GM18508 (cell line): Measurements from ENCODE around the gene KIDINS220.

Experiments used
- ATAC-seq: cut with Tn5 transposase; IDR thresholded peaks from one replicate; pipeline ENCODE4 v1.9.1; 2021; ENCODE audit warnings: moderate number of reproducible peaks; ENCODE audit not compliant: insufficient read depth, unreplicated experiment

Gene KIDINS220

DNA sequence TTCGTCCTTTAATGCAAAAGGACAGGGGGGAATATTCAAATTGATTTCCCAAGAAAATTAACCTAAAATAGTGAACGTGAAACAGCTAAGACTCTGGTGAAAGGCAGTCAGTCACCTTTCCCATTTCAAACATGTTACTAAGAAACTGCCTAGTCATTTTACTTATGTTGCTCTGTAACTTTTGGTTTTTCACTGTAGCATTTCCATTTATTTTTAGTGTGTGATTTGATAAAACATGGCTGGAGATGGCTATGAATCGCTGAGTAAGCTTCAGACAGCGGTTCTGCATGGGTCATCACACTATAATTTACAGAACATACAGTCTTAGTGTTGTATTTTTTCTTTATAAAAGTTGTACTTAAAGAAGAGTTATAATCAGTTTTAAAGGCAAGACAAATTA lies 16.0 kb upstream of the KIDINS220 start:
- no peak for ATAC-seq

DNA sequence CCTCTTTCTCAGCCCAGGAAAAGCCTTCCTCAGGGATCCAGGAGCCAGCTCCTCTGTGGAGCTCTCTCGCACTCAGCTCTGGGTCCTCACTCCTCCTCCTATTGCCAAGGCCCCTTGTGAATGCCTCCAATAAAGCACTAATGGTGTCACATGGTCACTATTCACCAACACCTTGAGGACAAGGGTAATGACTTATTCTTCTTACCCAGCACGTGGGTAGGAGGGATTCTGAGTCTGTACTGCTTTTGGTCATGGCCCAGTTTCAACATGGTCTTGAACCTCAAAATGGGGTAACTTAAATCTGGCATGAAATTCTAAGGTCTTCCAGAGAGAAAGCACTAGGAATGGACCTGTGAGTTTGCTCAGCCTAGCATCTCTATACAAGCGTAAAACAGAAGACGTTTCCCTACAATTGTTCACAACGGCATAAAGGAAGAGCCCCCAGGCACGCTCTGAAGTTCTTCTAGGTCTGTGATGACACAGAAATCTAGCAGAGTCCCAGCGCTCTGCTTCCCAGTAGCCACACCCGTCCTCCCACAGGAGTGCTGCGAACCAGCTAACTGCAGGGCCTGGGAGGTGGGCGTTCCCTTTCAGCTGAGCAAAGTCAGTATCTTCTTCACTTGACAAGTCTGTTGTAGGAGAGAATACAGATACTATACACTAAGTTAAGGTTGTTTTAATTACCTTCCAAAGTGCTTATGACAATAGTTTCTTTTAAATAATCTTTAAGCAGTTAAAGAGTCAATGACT lies 14.6 kb upstream of the KIDINS220 start:
- no peak for ATAC-seq

DNA sequence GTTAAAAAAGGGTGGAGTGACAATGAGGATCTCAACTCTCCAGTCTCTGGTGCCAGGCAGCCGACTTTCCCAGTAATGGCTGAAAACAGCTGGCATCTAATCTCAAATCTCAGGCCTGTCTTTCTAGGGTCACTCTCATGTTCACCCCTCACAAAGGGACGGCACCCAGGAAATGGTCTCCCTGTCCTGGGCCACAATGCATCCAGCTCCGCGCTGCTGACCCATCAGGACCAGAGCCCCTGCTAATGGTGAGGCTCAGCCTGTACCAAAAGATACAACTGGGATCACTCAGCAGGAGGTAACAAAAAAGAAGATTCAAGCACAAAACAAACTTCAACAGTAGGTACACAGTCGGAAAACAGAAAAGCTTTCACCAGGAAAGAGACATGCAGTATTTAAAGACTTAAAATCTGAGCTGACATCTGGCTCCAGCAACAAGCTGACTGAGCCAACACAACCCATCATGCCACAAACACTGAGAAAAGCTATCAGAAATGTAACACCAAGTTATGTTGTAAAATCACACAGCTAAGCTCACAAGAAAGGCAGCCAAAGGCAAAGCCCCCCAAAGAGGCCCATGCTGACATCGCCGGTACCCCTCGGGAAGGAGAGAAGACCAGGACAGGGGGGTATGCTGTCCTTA lies 13.6 kb upstream of the KIDINS220 start:
- ATAC-seq = no peak

DNA sequence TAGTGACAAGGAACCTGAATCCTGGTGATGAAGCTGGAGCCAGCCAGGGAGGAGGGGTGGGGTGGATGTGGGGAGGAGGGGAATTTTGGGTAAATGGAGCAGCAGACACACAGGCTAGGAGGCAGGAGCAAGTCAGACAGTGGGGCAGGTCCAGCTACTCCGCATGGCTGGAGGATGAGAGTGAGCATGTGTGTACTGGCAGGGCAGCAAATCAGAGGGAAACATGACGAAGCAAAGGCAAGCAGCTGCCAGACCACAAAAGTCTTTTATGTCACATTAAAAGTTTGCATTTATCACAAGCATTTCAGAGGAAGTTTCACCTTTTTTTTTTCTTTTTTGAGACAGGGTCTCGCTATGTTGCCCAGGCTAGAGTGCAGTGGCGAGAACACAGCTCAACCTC lies 11.9 kb upstream of the KIDINS220 start:
- no peak for ATAC-seq

DNA sequence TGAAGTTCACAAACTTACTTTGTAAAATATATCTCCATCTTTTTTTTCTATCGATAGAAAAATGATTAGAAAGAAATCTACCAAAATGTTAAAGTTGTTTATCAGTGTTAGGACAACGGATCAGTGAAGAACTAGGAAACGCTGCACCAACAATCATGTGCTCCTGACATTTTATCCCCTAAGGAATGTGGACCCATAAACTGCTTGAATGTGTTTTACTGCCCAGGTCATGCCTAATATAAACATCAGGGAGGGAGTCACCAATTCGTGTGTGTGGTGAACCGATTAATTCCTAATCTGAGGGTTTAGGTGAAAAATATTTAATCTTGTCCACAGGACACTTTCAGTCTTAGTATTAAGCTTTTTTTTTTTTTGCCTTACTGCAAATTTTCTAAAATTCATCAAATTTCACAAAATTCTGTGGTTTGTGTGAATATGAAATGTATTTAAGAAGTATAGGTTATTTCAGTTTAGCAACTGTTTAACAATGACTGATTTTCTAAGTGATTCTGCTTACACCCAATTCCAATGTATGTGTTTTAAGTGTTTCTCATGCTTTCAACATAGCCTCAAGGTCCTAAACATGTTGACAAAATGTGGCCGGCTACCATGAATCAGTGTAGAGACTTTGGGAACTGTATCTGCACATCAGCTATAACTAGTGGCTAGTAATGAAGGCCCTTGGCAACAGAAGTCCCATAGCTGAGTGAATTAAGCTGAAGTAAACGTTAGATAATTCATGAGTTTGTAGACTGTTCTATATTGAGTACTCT lies 11.1 kb upstream of the KIDINS220 start:
- no peak for ATAC-seq

DNA sequence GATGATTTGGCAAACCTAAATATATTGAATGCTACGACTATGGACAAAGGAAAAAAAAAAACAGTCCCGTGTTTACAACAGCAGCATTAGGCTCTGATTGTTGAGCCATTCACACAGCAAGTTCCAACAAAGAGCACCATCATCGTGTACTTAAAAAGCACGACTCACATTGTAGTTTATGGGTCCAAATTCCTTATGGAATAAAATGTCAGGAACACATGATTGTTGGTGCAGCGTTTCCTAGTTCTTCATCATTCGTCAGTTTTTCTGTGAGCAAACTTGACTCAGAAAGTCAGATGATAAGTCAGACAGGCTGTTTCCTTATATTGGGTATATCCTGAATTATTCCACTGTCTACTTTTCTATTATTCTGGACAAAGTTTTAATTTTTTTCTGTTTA lies 10.0 kb upstream of the KIDINS220 start:
- ATAC-seq = no peak

DNA sequence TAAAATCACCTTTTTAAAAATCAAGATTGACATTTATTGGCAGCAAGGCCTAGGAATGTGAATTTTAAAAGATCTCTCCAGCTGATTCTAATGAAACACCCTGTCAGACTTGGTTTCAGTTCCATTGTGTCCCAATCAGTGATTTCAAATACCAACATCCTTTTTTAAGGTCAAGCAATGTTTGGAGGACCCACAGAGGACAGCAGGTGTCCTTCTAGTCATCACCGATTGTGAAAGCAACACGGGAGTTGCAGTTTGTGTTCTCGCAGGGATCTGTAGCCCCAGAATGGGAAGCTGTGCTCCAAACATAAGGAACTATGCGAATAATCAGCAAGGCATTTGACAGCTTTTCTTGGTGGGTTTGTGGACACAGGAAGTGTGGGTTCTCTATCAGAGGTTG lies 4.5 kb upstream of the KIDINS220 start:
- ATAC-seq = no peak

DNA sequence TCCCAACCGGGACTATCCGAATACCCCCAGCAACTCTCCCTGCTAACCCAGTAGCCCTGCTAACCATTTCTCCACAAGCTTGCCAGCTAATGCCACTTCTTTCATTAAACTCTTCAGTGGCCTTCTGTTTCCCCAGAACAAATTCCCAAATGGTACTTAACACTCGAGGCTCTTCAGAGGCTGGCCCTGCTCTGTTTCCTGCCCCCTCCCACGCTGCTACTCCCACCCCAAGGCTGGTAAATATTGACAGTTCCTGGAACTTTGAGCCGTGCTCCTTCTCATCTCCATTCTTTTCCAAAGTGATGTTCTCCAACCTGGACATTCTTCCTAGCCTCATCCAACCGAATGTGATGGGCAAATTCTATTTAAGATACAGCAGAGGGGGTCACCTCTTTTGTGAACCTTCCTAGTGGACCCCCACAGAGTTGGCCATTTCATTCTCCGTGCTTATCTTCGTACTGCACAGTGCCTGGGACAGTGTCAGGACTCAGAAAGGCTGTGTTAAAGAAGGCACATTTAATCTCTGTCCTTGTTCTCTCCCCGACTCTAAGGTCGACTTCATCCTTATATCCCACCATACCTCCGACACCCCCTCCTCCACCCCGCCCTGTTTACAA lies 3.2 kb upstream of the KIDINS220 start:
- ATAC-seq = no peak

DNA sequence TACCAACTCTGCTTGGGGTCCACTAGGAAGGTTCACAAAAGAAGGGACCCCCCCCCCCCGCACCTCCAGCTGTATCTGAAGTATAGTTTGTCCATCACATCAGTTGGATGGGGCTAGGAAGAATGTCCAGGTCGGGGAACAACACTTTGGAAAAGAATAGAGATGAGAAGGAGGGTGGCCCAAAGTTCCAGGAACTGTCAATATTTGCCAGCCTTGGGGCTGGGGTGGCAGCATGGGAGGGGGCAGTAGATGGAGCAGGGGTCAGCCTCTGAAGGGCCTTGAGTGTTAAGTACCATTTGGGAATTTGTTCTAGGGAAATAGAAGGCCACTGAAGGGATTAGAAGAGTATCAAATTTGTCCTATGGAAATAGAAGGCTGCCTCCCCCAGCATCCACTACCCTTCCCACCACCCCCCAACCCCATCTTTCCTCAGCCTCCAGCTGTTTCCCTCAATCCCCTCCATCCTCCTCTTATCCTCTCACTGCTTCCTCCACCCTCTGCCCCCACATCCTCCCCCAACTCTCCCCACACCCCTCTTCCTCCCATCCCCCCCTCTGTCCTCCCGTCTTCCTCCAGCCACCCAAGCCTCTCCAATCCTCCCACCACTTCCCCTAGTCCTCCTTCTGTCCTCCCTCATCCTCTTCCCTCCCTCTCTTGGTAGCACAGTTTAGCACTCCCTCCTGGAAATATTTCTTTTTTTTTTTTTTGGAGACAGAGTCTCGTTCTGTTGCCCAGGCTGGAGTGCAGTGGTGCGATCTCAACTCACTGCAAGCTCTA lies 2.0 kb upstream of the KIDINS220 start:
- ATAC-seq = no peak

DNA sequence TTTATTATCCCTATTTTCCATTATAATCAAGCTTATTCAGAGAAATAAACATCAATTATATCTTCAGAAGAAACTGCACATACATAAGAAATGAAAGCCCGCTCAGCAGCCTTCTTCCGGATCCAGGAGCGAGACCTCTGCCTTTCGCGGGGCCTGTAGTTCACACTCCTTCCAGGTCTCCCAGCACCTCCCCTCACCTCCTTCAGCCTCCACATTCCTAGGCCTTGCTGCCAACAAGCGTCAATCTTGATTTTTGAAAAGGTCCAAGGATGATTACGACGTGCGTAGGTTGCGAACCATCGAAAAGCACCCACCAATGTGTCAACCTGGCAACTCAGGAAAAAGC lies 355 bp upstream of the KIDINS220 start:
- no peak for ATAC-seq

DNA sequence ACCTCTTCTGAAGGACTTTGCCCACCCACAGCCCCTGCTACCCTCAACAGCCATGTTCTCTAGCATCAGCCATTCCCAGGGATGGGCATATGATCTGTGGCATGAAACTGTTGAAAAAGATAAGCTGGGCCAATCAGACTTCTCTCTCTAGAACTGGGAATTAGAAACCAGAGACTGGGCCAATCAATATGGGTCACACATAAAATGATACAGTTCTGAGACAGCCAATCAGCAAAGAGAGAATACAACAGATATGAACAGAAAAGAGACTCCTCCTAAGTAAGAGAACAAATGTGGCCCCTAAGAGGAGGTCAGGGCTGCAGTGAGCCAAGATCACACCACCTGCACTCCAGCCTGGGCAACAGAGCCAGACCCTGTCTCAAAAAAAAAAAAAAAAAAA lies 2.1 kb downstream of the KIDINS220 start:
- ATAC-seq = no peak

DNA sequence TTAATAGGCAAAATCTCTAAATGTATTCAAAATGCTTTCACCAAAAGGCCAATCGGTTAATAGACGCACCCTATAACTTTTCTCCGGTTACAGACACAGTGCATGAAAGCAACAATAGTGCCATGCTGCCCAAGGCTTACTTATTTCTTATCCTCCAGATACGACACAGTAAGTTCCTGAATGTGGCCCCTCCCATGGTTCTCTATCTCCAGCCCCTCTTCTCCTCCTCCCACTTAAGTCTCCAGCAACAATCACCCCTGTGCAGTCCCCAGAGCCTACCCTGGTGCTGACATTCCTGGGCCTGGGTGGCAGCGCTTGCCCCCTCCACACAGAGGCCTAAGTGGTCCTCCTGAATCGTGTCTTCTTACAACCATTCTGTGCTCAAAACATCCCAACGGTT lies 3.6 kb downstream of the KIDINS220 start:
- ATAC-seq = no peak

DNA sequence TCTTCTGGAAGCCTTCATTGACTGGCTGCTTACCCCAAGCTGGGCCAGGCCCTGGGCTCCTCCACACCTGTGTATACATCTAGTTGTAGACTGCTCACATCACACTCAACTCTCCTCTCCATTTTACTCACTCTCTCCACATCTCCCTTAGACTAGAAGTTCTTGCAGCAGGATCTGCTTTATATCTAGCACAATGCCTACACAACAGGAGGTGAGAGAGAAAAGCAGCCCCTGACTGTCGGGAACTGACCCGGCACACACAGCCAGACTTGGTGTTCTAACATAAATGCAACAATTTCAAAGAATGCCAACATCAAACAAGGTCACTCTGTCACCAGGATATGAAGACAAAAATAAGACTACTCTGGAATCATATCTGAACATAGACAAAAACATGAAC lies 5.9 kb downstream of the KIDINS220 start:
- no peak for ATAC-seq

DNA sequence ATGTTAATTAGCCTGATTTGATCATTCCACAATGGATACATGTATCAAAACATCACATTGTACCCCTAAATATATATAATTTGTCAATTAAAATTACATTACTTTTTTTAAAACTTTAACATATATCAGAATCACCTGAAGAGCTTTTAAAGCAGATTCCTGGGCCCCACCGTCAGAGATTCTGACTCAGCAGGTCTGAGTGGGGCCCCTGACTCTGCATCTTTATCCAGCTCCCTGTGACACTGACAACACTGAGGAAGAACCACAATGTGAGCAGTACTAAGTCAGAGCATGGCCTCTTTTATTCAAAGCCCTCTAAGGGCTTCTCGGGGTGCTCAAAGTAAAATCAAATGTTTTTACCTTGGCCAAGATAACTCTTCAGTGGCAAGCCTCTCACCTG lies 9.7 kb downstream of the KIDINS220 start:
- no peak for ATAC-seq

DNA sequence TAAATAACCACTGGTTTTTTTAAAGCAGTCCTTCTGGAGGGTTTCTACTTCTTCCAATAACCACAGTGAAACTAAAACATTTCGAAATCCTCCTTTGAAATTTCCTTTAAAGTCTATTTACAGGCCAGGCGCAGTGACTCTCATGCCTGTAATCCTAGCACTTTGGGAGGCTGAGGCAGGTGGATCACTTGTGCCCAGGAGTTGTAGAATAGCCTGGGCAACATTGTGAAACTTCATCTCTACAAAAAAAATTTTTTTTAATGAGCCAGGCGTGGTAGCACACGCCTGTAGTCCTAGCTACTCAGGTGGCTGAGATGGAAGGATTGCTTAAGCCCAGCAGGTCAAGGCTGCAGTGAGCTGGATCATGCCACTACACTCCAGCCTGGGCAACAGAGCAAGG lies 15.2 kb downstream of the KIDINS220 start:
- no peak for ATAC-seq

DNA sequence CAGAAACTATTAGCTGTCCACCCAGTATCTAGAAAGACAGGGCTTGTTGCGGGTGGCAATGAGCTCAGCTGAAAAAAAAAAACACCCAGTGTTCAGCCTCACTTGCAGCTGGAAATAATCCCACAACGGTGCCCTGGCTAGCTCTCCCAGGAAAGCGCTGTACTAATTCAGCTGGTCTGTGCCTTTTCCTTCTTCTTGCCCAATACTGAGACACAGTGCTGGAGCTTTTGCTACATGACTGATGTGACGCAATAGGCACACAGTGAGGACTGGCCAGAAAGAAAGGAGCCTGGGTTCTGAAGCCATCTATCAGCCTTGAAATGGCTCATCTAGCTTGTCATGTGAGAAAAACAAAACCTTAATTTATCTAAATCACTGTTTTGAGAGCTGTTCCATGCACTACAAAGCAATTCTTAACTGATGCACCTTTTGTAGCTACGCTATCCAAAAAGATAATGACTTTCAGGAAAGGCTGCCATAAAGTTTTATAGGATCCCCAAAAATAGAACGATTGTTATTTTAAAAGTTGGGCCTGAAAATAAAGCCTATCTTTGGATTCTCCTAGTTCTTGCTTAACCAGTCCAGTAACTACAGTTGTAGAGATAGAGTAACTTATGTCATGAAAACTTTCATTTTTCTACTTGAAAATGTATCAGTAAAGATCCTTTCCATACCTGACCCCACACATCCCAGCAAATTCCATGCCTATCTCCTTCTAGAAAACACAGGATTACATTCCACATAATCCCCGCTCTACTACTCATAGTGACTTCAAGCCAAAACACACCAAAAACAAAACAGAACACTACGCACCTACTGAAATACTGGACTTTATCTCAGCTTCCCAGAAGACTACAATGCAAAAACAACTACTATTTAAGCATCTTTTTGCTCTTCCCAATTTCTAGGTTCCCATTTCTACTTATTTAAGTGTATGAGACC lies 15.9 kb downstream of the KIDINS220 start:
- ATAC-seq = no peak

DNA sequence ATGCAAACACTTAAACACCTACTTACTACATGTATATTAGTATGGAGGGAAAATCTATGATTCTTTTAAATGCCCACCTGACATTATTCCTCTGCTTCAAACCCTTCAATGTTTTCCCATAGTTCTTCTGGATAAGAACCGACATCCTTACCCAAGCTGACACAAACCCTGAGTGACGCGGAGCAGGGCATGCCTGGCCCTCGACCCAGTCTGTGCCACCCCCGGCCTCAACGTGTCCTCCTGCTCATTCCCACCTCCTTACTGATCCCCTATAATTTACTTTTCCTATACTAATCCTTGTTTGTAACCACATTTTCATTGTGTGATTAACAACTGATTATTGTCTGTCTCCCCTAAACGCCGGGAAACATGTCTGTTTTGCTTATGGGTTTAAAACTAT lies 17.5 kb downstream of the KIDINS220 start:
- ATAC-seq = no peak

DNA sequence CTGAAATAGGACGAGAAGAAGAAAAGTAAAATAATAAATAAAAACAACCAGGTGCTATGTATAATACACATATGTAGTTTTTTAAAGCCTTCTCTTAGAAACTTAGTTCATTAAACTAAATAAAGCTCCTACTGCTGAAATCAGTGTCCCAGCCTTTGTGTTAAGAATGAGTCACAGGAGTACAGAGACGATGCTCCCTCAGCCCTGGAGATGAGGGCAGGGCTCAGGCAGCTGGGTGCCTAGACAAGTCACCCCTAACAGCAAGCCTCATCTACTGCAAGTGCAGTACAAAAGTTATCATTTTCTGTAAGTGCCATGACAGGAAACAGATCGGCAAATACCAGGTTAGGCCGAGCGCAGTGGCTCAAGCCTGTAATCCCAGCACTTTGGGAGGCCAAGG lies 18.2 kb downstream of the KIDINS220 start:
- no peak for ATAC-seq

DNA sequence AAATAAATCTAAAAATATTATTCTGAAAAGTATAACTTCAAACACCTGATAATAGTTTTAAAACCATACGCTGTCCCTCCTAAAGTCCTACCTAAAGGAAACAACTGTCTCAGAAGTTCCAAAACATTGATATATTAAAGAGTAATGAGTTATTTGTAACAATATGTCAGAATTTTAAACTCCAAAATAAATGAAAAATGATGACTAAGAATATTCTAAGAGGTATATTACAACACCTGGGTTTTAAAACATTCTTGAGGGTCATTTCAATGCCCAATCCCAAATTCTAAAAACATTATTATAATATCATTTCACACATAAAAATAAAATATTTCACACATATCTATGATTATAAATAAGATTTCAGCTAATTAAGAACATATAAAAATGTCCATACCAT lies 20.2 kb downstream of the KIDINS220 start:
- ATAC-seq = no peak
